GM19035 (cell line): Measurements from ENCODE around the gene RAET1E.
"Not testable (repeated sequence)": the region's sequence is repeated elsewhere in the genome, so short reads cannot be mapped to it uniquely, and the experiment has no call there.

Source experiments
- ATAC-seq: cut with Tn5 transposase; IDR thresholded peaks from one replicate; pipeline ENCODE4 v1.9.1; 2021; ENCODE audit not compliant: unreplicated experiment

The RAET1E gene, protein sequence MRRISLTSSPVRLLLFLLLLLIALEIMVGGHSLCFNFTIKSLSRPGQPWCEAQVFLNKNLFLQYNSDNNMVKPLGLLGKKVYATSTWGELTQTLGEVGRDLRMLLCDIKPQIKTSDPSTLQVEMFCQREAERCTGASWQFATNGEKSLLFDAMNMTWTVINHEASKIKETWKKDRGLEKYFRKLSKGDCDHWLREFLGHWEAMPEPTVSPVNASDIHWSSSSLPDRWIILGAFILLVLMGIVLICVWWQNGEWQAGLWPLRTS

DNA sequence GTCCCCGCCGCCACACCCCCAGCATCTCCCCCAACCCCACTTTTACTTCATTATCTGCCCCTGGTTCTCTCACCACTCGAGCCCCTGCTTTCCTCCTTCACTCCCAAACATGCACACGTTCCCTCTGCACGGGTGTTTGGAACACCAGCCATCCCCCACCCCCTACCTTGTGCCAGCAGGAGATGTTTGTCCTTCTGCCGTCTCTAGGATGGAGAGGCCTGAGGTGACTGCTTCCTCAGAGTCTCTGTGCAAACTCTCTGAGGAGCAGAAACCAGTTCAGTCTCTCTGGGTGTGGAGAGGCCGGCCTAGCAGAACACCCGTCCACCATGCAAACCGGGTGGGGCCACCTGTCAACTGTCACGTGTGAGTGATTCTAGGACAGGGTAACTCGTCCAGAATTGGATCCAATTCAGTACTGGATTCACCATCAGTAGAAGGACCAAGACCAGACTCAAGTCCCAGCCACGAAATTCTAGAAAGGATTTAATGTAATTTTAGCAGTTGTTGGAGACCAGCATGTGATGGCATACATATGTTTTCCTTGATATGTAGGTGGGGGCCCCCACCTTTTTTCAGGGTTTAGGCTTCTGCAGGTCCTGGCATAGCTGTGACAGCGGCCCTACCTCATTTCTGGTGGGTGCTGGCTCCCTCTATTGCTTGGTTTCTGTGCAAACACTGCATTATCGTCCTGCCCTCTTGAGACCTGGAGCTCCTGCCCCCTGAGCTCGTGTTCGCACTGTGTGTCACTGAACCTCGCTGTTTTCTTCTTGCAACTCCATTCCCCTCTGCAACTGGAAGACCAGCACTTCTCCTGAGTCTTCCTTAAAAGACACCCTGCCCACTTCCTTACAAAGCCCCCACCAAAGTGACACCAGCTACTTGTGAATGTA, at the start of gene RAET1E:
RAET1E (minus strand) TSS at position 259 of the 890 bp plus-strand sequence. CDS start 7,212 bp downstream, outside the sequence.
- no peak for ATAC-seq

DNA sequence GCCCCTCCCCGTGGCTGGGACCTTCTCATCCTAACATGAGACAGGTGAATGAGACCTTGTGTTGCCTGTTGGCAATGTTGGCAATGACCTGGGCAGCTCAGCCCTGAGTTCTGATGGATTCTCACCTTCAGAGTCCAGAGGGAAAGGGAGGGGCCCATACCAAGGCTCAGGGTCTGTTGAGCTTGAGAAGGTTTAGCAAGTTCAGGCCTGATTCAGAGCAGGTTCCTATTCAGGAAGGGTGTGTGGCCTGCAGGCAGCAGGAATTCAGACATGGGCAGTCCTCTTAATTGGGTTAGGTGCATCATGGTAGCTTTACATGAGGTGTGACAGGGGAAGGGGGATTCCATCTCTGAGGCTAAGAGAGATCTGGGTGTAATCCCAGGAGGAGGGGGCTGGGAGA, 49.6 kb upstream of the RAET1E start:
- ATAC-seq = not testable (repeated sequence)

DNA sequence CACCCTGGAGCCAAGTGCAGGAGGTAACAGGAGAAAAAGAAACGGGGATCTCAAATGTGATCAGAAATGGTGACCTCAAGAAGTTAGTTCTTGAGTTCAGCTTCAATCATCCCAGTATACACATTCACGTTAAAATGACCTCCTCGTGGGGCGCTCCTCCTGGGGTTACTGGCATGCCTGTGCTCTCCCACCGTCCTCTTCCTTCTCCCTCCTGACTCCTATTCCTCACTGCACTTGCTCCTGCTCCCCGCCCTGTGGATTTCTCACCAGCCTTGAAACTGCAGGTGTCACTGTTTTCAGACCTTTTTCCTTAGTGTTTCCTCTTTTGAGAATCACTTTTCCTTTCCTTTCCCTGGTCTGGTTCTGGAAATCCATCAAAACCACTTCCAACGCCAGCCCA, 48.7 kb upstream of the RAET1E start:
- not testable (repeated sequence) for ATAC-seq

DNA sequence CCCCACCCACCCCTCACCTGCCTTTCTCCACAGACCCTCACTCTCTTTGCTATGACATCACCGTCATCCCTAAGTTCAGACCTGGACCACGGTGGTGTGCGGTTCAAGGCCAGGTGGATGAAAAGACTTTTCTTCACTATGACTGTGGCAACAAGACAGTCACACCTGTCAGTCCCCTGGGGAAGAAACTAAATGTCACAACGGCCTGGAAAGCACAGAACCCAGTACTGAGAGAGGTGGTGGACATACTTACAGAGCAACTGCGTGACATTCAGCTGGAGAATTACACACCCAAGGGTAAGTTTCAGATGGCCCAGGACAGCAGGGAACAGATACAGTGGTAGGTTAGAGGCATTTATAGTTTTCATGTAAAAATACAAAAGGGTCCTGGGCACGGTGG, 47.4 kb upstream of the RAET1E start:
- not testable (repeated sequence) for ATAC-seq

DNA sequence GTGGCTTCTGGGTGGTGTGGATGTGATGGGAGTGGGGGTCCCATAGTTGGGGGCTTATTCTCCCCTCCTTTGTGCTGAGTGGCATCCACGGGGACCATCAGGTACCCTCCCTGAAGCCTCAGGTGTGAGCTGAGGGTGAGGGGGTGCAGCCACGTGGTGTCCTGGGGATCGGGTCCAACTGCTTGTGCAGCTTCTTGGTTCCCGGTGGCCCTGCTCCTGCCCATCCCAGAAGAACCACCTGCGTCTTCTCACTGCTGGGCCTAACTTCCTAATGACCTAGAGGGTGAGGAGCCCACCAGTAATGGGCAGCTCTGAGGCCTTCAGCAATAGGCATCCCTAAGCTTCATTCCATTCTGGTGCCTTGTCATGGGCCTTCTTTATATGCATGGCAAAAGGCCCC, 45.4 kb upstream of the RAET1E start:
- not testable (repeated sequence) for ATAC-seq

DNA sequence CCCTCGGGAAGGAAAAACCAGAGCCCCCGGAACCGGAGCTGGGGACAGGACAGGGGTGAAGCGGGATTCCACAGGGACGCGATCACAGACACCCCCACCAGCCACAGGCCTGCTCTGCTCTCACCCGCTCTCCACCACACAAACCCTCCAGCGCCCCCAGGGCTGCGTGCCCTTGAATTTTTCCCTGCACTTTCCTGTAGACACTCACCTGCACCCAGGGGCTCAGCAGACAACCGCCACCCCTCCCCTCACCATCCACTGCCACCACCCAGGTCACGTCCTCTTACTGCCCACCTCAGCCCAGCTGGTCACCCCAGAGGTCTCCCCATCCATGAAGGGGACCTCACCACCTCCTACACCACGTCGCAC, 44.5 kb upstream of the RAET1E start:
- ATAC-seq = no peak

DNA sequence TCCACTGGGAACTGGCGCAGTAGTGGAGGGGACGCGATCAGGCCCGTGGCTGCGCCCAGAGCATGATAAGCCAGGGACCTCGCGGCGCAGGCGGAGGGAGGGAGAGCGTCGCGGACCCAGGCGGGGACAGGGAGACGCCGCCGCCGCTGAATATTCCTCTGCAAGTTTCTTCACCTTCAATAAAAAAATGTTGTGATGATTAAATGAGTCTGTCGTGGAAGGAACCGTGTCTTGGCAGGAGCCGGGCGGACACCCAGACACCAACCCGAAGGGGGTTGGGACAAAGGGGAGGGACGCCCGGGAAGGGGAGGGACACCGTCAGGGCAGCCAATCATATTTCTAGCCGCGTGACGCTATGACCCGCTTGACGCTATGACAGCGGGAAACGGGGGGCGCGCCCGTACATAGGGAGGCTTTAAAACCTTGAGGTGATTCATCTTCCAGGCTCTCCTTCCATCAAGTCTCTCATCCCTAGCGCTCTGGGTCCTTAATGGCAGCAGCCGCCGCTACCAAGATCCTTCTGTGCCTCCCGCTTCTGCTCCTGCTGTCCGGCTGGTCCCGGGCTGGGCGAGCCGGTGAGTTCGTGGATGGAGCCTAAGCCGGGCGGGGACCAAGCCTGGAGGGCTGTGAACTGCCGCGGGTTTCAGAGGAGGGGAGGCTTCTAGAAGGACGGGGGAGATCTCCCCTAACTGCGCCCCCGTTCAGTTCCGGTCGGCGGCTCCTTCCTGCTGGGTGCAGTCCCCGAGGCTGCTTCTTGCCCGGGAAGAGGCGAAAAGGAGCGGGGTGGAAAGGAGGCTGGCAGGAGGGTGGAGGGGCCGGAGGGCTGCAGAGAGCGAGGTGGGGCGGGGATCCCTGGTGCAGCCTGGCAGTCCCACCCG, 43.9 kb upstream of the RAET1E start, which contains the start of gene ULBP2:
ULBP2 (plus strand) TSS at position 432 of the 878 bp plus-strand sequence; CDS start at position 491, 59 bp downstream.
- ATAC-seq = no peak

DNA sequence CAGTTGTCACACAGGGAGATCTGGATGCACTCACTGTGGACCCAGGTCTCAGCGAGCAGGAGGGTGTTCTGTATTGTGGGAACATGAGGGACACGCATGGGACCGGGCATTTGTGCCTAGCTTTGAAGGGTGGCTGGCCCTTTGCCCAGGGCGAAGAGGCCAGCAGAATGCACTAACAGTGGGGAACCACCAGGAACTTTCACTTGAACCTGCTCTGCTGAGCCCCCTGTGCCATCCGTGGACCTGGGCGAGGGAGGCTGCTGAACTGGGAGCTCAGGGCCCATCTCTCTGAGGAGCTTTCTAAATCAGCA, 42.7 kb upstream of the RAET1E start:
- ATAC-seq = no peak

DNA sequence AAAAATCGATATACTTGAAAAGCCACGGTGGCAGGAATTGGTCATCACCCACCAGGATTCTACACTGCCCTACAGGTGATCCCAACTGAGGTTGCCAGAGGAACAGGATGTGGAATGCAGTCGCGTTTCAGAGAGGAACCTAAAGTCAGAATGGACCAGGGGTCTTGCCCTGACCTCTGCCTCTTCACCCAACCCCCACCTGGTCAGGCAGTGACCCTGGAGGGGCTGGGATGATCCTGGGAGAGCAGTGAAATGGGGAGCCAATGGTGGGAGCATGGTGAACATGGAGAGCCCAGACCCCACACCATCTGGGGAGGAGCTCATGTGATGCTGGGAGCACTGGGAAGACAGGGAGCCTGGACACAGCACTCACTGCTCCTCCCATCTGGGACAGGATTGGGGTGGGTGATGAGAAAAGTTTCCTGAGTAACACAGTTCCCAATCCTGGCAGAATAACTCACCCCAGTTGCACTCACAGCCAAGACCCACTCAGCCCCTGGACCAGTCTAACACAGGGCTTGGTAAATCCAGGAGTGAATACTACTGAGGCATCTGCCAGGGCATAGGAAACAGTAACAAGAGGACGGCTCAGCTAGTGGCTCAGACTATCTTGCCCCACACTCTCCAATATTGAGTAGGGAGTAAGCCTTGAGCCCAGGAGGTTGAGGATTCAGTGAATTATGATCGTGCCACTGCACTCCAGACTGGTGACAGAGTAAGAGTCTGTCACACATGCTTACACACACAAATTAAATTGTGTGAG, 42.2 kb upstream of the RAET1E start:
- ATAC-seq = no peak

DNA sequence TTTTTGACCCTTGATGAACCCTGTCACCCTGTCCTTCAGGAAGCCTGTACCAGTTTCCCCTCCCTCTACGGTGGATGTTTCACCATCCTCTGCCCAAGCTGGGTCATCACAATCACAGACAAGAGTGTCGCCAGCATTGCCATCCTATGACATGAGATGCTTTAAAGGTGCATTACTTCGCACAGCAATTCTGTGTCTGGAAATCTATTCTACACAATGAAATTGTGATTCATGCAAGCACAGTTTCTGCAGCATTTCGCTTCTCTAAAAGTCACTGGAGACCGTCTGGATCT, 41.4 kb upstream of the RAET1E start:
- no peak for ATAC-seq

DNA sequence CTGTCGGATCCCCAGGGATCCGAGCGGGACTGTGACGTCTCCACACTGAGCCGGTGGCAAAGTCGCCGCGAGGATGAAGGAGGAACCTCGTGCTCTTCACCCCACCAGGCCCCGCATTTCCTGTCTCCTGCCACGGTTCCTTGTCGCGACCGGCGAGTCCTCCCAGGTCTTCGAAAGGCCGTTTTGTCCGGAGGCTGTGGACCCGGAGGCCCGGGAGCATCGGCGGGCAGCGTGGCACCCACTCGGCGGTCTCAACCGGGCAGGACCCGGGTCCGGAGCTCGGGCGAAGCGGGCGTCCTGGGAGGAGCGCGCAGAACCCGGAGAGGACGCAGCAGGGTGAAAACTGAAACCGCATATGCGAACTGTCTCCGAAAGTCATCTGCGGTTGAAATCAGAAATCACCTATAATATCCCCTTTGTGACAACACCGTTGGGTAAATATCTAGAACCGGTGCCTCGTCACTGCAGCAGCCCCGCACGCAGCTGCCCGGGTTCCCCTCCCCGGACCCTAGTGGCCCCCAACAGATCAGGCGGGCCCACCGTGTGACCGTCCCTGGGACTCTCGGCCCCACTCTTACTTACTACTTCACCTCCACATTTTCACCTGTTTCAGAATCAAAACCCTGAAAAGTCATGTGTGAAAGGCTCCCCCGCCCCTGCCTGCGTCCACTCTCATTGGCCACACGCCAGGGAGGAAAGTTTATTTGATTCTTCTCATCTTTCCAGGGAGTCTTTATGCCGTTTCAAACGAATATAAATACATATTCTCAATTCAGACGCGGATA, 40.9 kb upstream of the RAET1E start:
- peak; percentile 76 for ATAC-seq

DNA sequence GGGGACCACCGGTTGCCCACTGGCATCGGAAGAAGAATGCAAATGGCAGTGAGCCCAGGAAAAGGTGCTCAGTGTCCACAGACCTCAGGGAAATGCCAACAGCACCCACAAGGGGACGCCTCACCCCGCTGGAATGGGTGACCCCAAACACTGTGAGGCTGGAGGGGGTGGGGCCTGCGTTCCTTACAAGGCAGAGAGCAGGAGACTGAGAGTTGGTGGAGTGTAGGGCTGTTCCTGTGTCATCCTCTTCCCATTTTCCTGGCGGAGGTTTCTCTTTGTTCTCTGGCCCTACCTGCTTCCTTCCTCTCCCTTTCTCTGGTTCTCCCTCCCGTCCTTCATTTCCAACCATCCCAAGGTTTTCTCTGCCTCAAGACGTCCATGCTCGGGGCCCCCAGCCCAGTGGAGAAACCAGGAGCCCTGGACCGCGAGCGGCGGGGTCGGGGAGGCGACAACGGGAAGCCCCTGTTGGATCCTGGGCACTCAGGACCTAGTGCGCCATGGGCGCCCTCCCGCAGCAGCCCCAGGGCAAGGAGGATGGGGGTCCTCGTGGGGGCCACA, 40.2 kb upstream of the RAET1E start:
- not testable (repeated sequence) for ATAC-seq

DNA sequence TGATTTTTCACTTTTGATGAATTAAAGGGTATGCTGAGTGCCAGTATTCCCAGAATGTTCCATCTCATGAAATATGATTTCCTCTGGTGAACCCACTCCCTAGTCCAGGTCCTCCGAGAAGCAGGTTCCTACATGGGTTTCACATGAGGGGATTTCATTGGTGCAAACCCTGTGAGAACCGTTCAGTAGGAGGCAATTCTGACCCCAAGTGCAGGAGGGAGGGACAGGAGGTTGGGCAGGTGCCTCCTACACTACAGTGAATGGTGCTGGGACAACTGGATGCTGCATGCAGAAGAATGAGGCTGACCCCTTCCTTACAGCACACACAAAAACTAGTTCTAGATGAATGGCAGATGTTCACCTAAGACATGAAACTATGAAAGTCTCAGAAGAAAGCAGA, 38.8 kb upstream of the RAET1E start:
- ATAC-seq = no peak

DNA sequence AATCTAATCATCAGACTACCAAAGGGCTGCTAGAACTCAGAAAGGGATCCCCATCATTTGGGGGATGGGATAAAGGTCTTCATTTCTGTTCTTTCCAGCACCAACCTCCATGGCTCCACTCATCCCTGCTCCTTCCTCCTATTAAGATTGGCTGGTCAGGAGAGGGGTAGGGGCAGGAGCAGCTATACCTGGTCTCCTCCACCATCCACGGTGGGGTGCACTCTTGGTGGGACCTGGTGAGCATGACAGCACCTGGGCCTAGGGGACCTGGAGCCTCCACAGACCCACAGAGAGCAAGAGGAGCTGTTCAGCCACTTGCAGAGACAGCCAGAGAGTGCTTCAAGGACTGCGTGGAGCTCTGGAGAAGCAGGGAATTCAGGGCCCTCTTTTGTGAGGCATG, 37.8 kb upstream of the RAET1E start:
- ATAC-seq = no peak

DNA sequence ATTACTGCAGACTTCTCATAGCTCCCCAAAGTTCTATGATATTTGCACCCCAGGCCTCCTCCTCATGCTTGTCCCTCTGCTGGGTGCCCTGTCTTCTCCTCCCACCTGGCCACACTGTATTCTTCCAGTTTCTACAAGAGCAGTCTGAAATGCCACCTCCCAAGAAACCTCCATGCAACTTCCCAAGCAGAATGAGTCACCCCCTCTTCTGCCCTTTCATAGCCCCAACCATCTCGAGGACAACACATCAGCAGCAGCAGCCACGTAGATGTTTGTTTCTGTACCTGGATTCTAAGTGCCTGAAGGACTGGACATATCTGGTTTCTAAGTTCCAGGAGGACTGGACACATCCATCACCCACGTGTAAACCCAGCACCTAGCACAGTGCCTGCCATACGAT, 37.3 kb upstream of the RAET1E start:
- ATAC-seq = no peak

DNA sequence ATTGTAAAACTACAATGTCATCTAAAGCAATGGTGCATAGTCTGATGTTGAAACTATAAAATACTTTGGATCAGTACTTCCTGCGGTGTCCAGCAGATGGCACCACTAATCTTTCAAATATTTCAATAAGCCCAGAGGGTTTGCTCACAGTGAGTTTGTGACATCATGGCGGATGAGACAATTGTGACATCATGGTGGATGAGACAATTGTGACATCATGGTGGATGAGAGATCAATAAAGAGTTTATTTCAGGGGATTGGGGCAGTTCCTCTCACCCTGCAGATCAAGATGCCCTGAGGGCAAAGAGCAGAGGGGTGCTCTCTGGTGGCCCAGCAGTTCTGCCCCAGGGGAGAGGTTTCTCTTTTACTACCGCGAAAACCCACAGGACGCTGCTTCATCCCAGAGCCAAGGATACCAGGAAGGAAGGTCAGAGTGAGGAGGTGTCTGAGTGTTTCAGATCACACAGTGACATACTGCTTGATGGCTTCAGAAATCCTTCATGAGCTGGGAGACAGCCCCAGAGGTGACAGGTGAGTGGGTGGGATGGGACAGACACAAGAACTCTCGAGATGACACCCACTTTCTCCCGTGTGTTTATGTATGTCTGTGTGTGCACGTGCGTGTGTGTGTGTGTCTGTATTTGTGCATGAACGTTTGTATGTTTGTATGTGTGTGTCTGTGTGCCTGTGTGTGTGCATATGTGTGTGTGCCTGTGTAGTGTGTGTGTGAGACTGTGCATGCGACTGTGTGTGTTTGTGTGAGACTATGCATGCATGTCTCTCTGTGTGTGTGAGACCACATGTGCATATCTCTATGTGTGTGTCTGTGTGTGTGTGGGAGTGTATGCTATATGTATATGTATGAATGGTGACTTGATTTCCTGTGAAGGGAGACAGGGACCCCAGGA, 36.6 kb upstream of the RAET1E start:
- ATAC-seq = no peak

DNA sequence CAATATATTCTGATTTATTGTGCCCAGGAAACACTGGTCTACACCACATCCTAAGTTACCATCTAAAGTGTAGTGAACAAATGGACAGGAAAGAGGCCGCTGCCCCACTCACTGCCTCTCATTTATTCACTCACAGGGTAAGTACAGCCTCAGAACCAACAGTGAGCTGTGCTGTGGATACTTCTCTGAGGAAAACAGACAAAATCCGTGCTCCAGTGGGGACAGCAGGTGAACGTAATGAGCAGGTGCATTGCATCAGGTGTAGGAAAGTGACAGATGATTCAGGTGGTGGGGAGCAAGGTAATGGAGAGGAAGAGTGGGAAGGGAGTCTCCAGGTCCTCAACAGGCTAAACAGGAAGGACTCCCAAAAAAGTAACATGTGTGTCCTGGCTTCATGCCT, 35.5 kb upstream of the RAET1E start:
- ATAC-seq = no peak

DNA sequence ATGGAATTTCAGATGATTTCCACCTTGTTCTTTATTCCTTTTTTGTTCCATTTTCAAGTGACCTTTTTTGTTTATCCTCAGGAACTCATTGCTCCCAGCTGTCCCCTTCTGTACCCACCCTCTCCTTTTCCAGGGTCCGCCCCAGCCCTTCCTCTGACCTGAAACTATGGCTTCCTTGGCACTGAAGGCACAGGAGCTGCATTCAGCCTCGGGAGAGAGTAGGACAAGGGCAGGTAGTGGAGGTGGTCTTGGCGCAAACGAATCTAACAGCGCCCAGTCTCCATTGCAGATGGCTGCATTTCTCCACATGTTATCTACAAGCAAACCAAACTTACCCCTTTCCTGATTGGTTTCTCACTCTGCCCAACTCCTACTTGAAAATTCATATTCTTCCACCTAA, 35.1 kb upstream of the RAET1E start:
- ATAC-seq = no peak

DNA sequence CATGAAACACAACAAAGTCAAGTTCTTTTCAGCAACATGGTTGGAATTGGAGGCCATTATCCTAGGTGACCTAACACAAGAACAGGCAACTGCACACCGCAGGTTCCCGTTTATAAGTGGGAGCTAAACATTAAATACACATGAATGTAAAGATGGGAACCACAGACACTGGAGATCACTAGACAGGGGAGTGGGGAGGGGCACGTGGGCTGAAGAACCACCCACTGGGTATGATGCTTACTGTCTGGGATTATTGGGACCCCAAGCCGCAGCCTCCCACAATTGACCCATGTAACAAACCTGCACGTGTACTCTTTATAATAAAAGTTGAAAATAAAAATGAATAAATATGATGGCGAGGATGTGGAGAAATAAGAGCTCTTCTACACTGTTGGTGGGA, 33.6 kb upstream of the RAET1E start:
- no peak for ATAC-seq
